Neural crest cell (in vitro differentiated cells): ENCODE results near the gene SARNP. TPM values are rescaled to one million over a fixed set of nuclear protein-coding genes. Genes with fewer than 3 reads are reported as not detected.
"Not testable (repeated sequence)": the region's sequence is repeated elsewhere in the genome, so short reads cannot be mapped to it uniquely, and the experiment has no call there.

Experiments
- DNase-seq: peaks from one replicate; pipeline ENCODE4 v3.0.0; 2021; ENCODE audit warnings: low read depth, mixed read lengths, low spot score
- H3K27ac Mint-ChIP-seq: one replicate; pipeline ENCODE4 v1.8.0; 2021; ENCODE audit warnings: mild to moderate bottlenecking, mixed read lengths; ENCODE audit not compliant: unreplicated experiment
- H3K27me3 Mint-ChIP-seq: 2 replicates; pipeline ENCODE4 v1.8.0; 2021; ENCODE audit warnings: low read depth, mild to moderate bottlenecking, mixed read lengths
- H3K36me3 Mint-ChIP-seq: 2 replicates; pipeline ENCODE4 v1.8.0; 2021; ENCODE audit warnings: low read depth, mild to moderate bottlenecking, mixed read lengths
- H3K4me1 Mint-ChIP-seq: 2 replicates; pipeline ENCODE4 v1.8.0; 2021; ENCODE audit warnings: mixed read lengths
- H3K4me3 Mint-ChIP-seq: one replicate; pipeline ENCODE4 v1.8.0; 2021; ENCODE audit warnings: mild to moderate bottlenecking, mixed read lengths
- H3K9me3 Mint-ChIP-seq: 2 replicates; pipeline ENCODE4 v1.8.0; 2021; ENCODE audit warnings: mixed read lengths
- CTCF ChIP-seq: fragments of 200-600 bp; sonication (generic); conservative IDR thresholded peaks from 2 replicates; pipeline ENCODE4 v1.5.0; 2021; ENCODE audit warnings: antibody characterized with exemption, mild to moderate bottlenecking
- long read RNA-seq: library from polyadenylated mRNA; unstranded; transcript quantifications from one replicate; pipeline ENCODE4 v2.0.0, GENCODE V29; 2020
- total RNA-seq: library from RNA; stranded (reverse); gene quantifications from 2 replicates; pipeline ENCODE4 v1.2.1, GENCODE V29; 2021

The SARNP gene, protein sequence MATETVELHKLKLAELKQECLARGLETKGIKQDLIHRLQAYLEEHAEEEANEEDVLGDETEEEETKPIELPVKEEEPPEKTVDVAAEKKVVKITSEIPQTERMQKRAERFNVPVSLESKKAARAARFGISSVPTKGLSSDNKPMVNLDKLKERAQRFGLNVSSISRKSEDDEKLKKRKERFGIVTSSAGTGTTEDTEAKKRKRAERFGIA
- 121 and 123 TPM in 2 replicates for total RNA-seq
- long read RNA-seq, transcript SARNP-201 (11 exons, 926 nt), result major isoform, 91 of 106 reads
- long read RNA-seq, partial matches to known transcripts, result 1 of 106 reads
- long read RNA-seq, other reads (novel, unspliced or antisense), result 8 of 106 reads

DNA sequence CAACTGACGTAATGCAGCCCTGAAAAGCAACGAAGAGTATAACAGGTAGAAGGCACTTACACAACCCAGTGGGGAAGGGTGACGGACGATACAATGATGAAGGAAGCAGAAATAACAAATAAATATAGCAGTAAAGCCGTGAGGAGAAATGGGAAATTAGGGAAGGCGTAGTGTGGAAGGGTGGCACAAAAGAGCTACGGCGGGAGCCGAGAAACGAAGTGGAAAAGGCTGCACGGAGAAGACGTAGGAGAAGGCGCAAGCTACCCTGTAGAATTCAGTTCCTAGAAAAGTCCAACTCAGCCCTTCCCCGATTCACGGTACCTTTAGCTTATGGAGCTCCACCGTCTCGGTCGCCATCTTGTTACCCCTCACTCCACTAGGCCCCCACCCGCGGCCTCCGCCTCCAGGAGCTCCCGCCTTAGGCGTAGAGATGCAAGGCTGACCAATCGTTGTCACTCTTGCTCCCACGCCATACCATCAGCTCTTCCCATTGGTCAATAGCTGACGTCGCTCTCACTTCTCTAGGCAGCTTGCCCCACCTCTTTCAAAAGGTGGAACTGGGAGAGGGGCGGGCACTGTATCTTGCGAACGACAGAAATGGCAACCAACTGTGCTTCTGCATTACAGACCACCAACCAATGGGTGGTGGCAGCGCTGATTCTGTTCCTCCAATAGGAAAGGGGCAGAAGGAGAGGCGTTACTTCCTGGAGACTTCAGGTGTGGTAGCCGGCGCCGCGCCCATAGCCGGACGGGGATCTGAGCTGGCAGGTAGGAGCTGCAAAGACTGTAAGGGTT lies at the start of gene SARNP, which contains the start of gene ORMDL2:
Gene SARNP, minus strand, starts transcription at position 380 of the 795 bp plus-strand sequence. Its CDS starts 23 bp downstream, at position 357.
Gene ORMDL2, plus strand, starts transcription at position 697 of the 795 bp plus-strand sequence. CDS start 959 bp downstream, outside the sequence.
- H3K27ac Mint-ChIP-seq, result no peak within 1 kb of the TSS
- no peaks in the 10 kb centered on the region for H3K27me3 Mint-ChIP-seq
- H3K4me1 Mint-ChIP-seq, result peaks cover 23% of the 10 kb centered on the region
- no peak within 1 kb of the TSS for H3K4me3 Mint-ChIP-seq
- peaks cover 7% of the 10 kb centered on the region for H3K36me3 Mint-ChIP-seq
- no peaks in the 10 kb centered on the region for H3K9me3 Mint-ChIP-seq
- DNase-seq, result peak; percentile 86
- TF ChIP-seq CTCF, result no peak

GRCh38 chr12:55866454-55867004 lies 49.0 kb upstream of the SARNP start:
- H3K4me3 Mint-ChIP-seq, H3K4me1 Mint-ChIP-seq, H3K36me3 Mint-ChIP-seq, H3K27me3 Mint-ChIP-seq, DNase-seq, H3K9me3 Mint-ChIP-seq, H3K27ac Mint-ChIP-seq: not testable (repeated sequence)

GRCh38 chr12:55865327-55865726 lies 47.8 kb upstream of the SARNP start:
- TF ChIP-seq CTCF, result no peak
- no peak overlapping the region for H3K27ac Mint-ChIP-seq
- H3K9me3 Mint-ChIP-seq, result peaks cover 3% of the 10 kb centered on the region
- no peak for DNase-seq
- no peaks in the 10 kb centered on the region for H3K4me1 Mint-ChIP-seq
- no peaks in the 10 kb centered on the region for H3K36me3 Mint-ChIP-seq
- no peak overlapping the region for H3K4me3 Mint-ChIP-seq
- no peaks in the 10 kb centered on the region for H3K27me3 Mint-ChIP-seq

DNA sequence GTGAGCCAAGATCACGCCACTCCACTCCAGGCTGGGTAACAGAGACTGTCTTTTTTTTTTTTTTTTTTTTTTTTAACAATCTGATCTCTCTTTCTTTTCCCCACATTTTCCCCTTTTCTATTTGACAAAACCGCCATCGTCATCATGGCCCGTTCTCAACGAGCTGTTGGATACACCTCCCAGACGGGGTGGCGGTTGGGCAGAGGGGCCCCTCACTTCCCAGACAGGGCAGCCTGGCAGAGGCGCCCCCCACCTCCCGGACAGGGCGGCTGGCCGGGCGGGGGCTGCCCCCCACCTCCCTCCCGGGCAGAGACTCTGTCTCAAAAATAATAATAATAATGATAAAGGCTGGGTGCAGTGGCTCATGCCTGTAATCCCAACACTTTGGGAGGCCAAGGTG lies 45.4 kb upstream of the SARNP start:
- H3K4me3 Mint-ChIP-seq, H3K27me3 Mint-ChIP-seq, H3K4me1 Mint-ChIP-seq, H3K9me3 Mint-ChIP-seq, H3K27ac Mint-ChIP-seq, H3K36me3 Mint-ChIP-seq, DNase-seq: not testable (repeated sequence)

GRCh38 chr12:55862286-55862685 lies 44.8 kb upstream of the SARNP start:
- Mint-ChIP-seq H3K9me3 (peaks cover 3% of the 10 kb centered on the region), H3K4me3 (no peak overlapping the region), H3K27ac (no peak overlapping the region), H3K36me3 (no peaks in the 10 kb centered on the region), H3K27me3 (no peaks in the 10 kb centered on the region), H3K4me1 (no peaks in the 10 kb centered on the region)
- no peak for DNase-seq
- TF ChIP-seq CTCF, result no peak

DNA sequence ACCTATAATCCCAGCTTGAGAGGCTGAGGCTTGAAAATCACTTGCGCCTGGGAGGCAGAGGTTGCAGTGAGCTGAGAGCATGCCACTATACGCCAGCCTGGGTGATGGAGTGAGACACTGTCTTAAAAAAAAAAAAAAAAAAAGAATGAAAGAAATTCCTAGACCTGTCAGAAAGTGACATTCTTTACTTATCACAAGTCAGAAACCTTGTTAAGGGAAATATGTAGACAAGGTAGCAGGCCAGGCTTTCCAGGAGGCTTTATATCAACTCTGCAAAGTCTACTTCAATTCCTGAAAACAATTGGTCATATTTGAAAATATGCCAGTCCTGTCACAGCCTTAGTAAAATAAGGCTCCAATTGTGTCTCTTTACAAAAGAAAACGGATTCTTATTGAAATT lies 44.3 kb upstream of the SARNP start:
- no peak for TF ChIP-seq CTCF
- DNase-seq, result no peak
- Mint-ChIP-seq H3K4me1 (no peaks in the 10 kb centered on the region), H3K27me3 (no peaks in the 10 kb centered on the region), H3K36me3 (no peaks in the 10 kb centered on the region), H3K9me3 (peaks cover 3% of the 10 kb centered on the region), H3K4me3 (no peak overlapping the region), H3K27ac (no peak overlapping the region)
